Loucy (cell line): ENCODE data around the gene SORCS1.

Source experiments
- H2AFZ ChIP-seq: fragments of 200-600 bp; sonication (generic); 2 replicates; pipeline ENCODE4 v1.6.0; 2016; ENCODE audit warnings: antibody characterized with exemption, mild to moderate bottlenecking, low read length, moderate library complexity
- H3F3A ChIP-seq: fragments of 200-600 bp; 2 replicates; pipeline ENCODE4 v1.6.0; 2016; ENCODE audit warnings: antibody characterized with exemption, low read depth, mild to moderate bottlenecking
- H3K27me3 ChIP-seq: fragments of 200-600 bp; sonication (generic); 2 replicates; pipeline ENCODE4 v1.6.1; 2014; ENCODE audit warnings: low read length, mild to moderate bottlenecking; ENCODE audit not compliant: insufficient read depth, poor library complexity, severe bottlenecking
- H3K36me3 ChIP-seq: fragments of 200-600 bp; sonication (generic); 2 replicates; pipeline ENCODE4 v1.6.1; 2016; ENCODE audit warnings: low read length; ENCODE audit not compliant: insufficient read depth
- H3K4me1 ChIP-seq: fragments of 200-600 bp; sonication (generic); 2 replicates; pipeline ENCODE4 v1.5.1; 2014; ENCODE audit warnings: low read length, mild to moderate bottlenecking; ENCODE audit not compliant: insufficient read depth, poor library complexity, severe bottlenecking
- H3K4me2 ChIP-seq: fragments of 200-600 bp; sonication (generic); 2 replicates; pipeline ENCODE4 v1.6.0; 2014; ENCODE audit warnings: antibody characterized with exemption, low read length, low read depth, mild to moderate bottlenecking; ENCODE audit not compliant: poor library complexity, severe bottlenecking
- H3K4me3 ChIP-seq: fragments of 200-600 bp; sonication (generic); 2 replicates; pipeline ENCODE4 v1.5.1; 2014; ENCODE audit warnings: low read length, mild to moderate bottlenecking, mixed read lengths; ENCODE audit not compliant: poor library complexity, severe bottlenecking
- H3K79me2 ChIP-seq: fragments of 200-600 bp; sonication (generic); 2 replicates; pipeline ENCODE4 v1.6.1; 2014; ENCODE audit warnings: low read length; ENCODE audit not compliant: insufficient read depth
- H3K9ac ChIP-seq: fragments of 200-600 bp; sonication (generic); 2 replicates; pipeline ENCODE4 v1.6.0; 2014; ENCODE audit warnings: mild to moderate bottlenecking, low read depth, low read length, moderate library complexity; ENCODE audit not compliant: poor library complexity, severe bottlenecking
- H3K9me2 ChIP-seq: fragments of 200-600 bp; sonication (generic); replicated peaks from 2 replicates; pipeline ENCODE4 v1.6.1; 2016; ENCODE audit warnings: low read depth, low read length, mixed read lengths
- H3K9me3 ChIP-seq: fragments of 200-600 bp; sonication (generic); 2 replicates; pipeline ENCODE4 v1.6.1; 2014; ENCODE audit warnings: mild to moderate bottlenecking, antibody characterized with exemption, low read length, low read depth; ENCODE audit not compliant: insufficient read depth
- H4K20me1 ChIP-seq: fragments of 200-600 bp; sonication (generic); 2 replicates; pipeline ENCODE4 v1.6.0; 2014; ENCODE audit warnings: antibody characterized with exemption, low read length, mild to moderate bottlenecking; ENCODE audit not compliant: insufficient read depth, poor library complexity, severe bottlenecking
- EZH2phosphoT487 ChIP-seq: fragments of 200-600 bp; IDR thresholded peaks from 2 replicates; pipeline ENCODE4 v1.6.1; 2018; ENCODE audit warnings: antibody characterized with exemption, mild to moderate bottlenecking, moderate library complexity, borderline replicate concordance
- TF ChIP-seq, protein P1 (sequence below): fragments of 200-600 bp; sonication (generic); conservative IDR thresholded peaks from 2 replicates; pipeline ENCODE4 v1.5.1; 2014; ENCODE audit warnings: mild to moderate bottlenecking, antibody characterized with exemption, low read length

The SORCS1 gene

DNA sequence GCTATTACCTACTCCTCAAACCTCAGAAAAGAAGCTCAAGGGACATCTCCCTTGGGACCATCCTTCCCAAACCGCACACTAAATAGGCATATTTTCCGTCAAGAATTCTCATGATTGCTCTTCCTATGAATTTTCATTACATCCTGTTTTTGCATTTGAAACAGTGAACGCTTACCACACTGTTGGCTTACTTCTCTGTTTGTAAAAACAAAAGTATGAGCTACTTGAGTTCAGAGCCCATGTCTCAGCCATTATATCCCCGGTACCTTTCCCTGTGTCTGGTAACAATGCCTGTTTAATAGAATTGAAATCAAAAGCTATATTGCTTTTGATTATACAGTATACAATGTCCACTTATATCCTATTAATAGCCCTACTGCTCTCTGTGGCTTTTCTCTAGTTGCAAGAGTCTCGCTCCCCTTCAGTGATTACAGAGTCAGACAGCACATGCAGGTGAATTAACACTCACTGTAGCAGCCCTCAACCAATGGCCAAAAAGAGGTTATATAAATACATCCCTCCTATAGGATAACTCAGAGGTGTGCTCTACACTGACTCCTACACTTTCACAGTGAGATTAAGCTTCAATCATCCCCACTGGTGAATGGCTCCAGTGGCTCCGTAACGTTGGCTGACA lies 264.4 kb downstream of the SORCS1 start:
- Histone ChIP-seq H2AFZ (no peak overlapping the region), H3K9me2 (no peaks in the 10 kb centered on the region), H3K79me2 (no peaks in the 10 kb centered on the region), H4K20me1 (no peaks in the 10 kb centered on the region), H3K4me2 (no peak overlapping the region), H3K9ac (no peak overlapping the region), H3K4me1 (no peaks in the 10 kb centered on the region), H3K9me3 (no peaks in the 10 kb centered on the region), H3K4me3 (no peak overlapping the region), H3K36me3 (no peaks in the 10 kb centered on the region), H3F3A (no peaks in the 10 kb centered on the region), H3K27me3 (no peaks in the 10 kb centered on the region)
- TF ChIP-seq EZH2phosphoT487: no peak
- TF ChIP-seq, protein P1, sequence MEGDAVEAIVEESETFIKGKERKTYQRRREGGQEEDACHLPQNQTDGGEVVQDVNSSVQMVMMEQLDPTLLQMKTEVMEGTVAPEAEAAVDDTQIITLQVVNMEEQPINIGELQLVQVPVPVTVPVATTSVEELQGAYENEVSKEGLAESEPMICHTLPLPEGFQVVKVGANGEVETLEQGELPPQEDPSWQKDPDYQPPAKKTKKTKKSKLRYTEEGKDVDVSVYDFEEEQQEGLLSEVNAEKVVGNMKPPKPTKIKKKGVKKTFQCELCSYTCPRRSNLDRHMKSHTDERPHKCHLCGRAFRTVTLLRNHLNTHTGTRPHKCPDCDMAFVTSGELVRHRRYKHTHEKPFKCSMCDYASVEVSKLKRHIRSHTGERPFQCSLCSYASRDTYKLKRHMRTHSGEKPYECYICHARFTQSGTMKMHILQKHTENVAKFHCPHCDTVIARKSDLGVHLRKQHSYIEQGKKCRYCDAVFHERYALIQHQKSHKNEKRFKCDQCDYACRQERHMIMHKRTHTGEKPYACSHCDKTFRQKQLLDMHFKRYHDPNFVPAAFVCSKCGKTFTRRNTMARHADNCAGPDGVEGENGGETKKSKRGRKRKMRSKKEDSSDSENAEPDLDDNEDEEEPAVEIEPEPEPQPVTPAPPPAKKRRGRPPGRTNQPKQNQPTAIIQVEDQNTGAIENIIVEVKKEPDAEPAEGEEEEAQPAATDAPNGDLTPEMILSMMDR: no peak

GRCh38 chr10:106898446-106898845 lies 266.1 kb downstream of the SORCS1 start:
- TF ChIP-seq, protein P1: no peak
- TF ChIP-seq EZH2phosphoT487: no peak
- Histone ChIP-seq H3K79me2 (no peaks in the 10 kb centered on the region), H3K9me2 (no peaks in the 10 kb centered on the region), H2AFZ (no peak overlapping the region), H4K20me1 (no peaks in the 10 kb centered on the region), H3K4me1 (no peaks in the 10 kb centered on the region), H3K9me3 (no peaks in the 10 kb centered on the region), H3K36me3 (no peaks in the 10 kb centered on the region), H3K27me3 (no peaks in the 10 kb centered on the region), H3F3A (no peaks in the 10 kb centered on the region), H3K9ac (no peak overlapping the region), H3K4me3 (no peak overlapping the region), H3K4me2 (no peak overlapping the region)

DNA sequence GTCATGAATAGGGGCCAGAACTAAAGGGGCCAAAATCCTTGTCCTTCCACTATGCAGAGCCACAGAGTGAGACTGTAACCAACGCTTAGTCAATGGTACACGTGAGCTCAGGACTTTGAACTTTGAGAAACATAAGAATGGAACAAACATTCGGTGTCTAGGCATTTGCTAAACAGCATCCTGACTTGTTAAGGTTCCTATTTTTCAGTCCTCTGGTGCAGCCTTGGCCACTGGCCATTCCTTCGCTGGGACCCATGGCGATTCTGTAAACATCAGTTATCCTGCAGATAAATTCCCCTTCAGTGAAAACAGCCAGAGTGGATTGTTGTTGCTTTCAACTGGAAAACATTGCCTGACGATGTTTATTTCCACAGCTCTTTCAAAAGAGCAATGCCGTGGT lies 266.8 kb downstream of the SORCS1 start:
- H3K9ac ChIP-seq: no peak overlapping the region
- no peak overlapping the region for H3K4me3 ChIP-seq
- H4K20me1 ChIP-seq: no peaks in the 10 kb centered on the region
- no peak overlapping the region for H2AFZ ChIP-seq
- H3K79me2 ChIP-seq: no peaks in the 10 kb centered on the region
- no peak for TF ChIP-seq EZH2phosphoT487
- TF ChIP-seq, protein P1: no peak
- H3K36me3 ChIP-seq: no peaks in the 10 kb centered on the region
- H3K27me3 ChIP-seq: no peaks in the 10 kb centered on the region
- no peaks in the 10 kb centered on the region for H3K9me2 ChIP-seq
- no peaks in the 10 kb centered on the region for H3K4me1 ChIP-seq
- no peaks in the 10 kb centered on the region for H3F3A ChIP-seq
- H3K4me2 ChIP-seq: no peak overlapping the region
- no peaks in the 10 kb centered on the region for H3K9me3 ChIP-seq
